GM21529 (cell line): ENCODE data around the gene DPT.

ENCODE experiments used
- ATAC-seq: cut with Tn5 transposase; IDR thresholded peaks from one replicate; pipeline ENCODE4 v1.9.1; 2021; ENCODE audit not compliant: unreplicated experiment

The DPT gene

DNA sequence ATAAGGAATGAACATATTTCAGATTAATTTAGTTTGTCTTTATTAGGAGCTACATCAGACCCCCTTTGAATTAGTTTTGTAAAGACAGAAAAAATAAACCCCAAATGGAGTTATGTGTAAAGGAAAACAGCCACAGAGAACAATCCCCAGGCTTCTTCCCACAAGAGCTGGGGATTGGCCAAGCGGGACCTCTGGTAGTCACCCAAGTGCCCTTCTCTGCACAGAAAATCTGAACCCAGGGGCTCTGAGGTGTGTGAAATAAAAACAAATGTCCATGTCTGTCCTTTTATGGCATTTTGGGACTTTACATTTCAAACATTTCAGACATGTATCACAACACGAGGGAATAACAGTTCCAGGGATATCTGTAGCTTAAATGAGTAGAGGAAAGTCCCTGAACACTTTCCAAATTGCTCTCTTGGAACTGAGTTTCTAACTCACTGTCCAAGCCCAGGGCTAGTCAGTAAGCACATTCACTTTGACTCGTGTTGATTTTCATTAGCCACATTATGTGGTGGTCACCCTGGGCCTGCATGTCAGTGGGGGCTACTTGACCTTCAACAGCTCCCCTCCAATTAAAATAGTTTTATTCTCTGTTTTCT lies 22.5 kb downstream of the DPT start:
- no peak for ATAC-seq

DNA sequence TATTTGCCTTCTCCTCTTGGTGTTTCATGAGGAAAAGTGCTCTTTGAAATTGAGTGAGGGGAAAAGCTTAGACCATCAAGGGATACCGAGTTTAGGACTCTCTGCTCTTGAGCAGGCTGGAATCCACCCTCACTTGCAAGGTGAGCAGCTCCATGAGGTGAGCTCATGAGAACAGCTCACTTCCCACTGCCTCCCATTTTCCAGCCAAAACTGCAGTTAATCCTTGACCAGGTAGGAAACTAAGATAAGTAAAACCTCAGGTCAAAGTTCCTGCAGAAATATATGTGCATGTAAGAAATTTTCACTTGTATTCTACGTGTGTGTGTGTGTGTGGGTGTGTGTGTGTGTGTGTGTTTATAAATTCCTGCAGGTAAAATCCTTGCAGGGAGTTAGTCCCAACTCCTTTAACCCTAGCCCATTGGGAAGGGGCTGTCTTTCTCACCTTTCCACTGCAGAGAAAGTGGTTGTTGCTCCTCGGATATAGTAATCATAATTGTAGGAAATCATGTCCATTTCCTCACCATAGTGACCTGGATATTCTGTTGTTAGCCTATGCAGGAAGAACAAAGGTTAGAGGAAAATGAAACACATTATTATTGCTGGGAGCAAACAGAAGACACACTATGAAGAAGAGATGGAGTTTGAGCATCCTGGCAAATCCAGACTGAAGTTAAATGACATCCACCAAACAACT lies 28.3 kb downstream of the DPT start:
- no peak for ATAC-seq

DNA sequence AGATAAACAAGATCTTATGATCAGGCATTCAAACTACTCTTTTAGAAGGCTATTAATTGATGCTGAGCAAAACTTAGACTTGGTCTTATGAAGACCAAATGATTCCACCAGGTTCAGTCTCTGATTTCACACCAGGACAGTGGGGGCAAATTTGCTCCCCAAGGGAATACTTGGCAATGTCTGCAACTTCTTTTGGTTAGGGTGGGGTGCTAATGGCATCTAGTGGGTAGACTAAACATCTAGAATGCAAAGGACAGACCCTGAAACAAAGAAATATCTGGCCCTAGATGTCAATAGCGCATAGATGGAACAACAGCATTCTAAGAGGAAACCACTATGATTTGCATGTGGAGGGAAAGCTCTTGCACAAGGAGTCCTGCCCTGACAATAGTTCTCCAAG lies 30.6 kb downstream of the DPT start:
- no peak for ATAC-seq

DNA sequence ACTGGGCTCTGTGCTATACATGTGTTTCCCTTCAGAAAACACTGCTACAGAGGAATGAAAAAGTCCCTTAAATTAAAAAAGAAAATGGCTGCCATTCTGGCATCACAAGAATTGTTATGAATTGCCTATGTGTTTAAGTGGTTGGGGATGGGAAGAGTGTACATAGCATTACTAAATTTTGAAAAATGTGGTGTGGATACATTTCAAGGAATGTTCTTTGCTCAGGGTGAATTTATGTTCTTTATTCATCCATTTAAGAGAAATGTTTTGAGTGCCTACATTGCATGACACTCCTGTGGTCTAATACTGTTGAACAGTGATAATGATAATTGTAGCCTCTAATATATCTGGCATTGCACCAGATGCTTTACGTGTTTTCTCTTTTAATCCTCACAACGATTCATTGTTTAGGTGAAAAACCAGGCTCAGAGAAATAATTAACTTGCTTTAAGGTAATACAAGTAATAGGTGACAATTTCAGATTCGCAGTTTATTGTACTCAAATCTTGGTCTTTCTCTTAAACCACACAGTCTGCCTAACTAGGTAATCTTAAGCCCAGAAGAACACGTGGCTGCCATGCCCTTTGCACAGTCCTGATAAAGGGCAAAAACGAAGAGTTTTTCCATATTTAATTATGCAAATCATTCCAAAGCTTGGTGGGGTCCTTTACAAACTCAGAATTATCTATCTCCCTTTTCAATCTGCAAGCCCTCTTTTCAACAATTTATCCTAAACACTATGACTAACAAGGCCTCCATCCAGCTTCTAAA lies 31.5 kb downstream of the DPT start:
- ATAC-seq: no peak

DNA sequence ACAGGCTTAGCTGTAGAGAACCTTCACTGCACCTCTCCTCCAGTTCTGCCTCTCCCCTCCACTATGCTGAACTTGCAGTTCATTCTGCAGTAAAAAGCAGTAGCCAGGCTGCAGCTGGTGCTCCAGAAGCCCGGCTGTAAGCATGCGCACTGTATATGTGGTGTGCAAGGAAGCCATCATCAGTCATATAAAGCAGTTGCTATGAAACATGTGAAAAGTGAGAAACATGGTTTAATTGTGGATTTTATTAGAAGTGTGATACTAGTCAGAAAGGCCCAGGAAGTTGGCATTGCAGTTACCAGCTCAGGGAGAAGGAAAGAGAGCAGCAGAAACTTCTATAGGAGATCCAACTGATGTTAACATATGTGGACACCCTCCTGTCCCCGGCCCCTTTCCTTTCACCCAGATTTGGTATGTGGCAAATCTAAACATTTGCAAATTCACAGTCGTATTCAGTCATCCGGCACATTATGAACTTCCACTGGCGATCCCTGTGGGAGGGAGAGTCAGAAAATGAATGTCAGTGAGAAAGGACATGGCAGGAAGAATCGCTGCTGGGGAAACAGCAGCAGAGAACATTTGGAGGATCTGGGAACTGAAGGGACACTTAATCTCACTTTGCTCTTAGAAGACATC lies 32.8 kb downstream of the DPT start:
- ATAC-seq: no peak

DNA sequence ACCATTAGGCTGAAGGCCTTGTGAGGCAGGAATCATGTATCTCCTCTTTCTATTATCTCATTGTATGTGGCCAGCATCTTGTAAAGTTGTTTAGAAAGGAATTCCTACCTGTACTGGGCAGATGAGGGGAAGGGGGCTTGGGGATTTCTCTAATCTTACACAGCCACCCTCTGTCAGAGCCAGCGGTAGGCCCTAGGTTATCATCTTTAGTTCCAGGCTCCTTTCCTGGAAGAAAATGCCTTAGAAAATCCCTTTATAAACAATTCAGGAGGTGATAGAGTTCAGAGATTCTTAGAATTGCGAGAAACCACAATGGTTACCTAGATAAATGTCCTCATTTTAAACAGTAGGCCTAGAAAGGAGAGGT lies 35.2 kb downstream of the DPT start:
- no peak for ATAC-seq

DNA sequence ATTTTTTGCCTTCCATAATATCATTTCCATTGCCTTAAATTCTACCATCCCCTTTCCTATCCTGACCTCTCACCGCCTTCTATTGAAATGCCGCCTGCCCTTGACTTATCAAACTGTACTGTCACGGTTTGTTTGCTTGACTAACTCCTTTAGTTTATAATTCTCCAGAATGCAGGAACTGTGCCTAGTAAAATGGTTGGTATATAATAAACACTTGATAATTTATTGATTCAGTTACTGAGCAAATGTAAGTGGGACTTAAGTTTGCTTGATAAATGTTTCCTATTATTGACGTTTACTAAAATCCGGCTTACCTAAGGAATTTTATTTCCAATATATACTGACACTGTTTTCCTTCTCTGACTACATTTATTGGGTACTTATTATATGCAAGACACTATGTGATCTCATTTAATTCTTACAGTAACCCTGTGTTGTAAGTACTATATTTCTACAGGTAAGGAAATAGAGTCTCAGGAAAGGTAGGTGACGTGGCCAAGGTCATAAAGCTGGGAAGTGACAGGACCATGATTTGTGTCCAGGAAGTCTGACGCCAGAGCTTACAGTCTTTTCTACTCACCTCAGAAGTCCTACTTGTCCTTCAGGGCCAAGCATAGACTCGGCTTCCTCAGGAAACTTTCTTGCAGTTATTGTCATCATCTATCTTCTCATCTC lies 35.7 kb downstream of the DPT start:
- no peak for ATAC-seq

DNA sequence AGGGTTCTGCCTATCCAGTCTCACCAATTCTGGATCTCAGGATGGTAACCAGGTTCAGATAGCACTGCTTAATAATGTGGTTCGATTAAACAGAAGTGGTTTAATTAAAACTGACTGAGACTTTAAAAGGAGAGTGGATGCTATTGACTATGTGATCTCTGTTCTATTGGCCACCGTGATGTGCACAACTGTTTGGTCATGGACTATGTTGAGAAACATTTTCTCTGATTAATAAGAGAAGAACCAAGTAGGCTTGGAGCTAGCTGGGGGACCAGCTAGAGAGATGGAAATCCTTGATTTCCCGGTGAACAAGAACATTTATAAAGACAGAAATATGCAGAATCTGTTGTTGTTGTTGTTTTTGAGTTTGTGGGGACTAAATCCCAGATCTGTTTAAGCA lies 36.5 kb downstream of the DPT start:
- no peak for ATAC-seq

DNA sequence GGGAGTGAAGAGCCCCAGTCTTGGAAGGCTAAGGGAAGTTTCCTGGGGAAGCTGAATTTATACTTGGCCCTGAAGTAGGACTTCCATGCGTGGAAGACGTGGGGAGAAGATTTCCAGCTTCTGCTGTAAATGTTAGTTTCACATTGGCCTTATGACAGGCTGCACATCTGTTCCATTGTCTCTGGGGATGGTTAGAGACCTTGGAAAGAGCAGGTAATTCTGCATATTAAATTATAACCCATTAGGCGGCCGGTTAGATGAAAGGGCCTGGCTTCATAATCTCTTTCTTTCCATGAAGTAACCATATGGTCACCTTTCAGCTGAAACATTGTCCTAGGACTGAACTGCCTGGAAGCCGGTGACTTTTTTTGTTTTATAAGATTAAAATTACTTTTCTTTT lies 37.5 kb downstream of the DPT start:
- no peak for ATAC-seq

DNA sequence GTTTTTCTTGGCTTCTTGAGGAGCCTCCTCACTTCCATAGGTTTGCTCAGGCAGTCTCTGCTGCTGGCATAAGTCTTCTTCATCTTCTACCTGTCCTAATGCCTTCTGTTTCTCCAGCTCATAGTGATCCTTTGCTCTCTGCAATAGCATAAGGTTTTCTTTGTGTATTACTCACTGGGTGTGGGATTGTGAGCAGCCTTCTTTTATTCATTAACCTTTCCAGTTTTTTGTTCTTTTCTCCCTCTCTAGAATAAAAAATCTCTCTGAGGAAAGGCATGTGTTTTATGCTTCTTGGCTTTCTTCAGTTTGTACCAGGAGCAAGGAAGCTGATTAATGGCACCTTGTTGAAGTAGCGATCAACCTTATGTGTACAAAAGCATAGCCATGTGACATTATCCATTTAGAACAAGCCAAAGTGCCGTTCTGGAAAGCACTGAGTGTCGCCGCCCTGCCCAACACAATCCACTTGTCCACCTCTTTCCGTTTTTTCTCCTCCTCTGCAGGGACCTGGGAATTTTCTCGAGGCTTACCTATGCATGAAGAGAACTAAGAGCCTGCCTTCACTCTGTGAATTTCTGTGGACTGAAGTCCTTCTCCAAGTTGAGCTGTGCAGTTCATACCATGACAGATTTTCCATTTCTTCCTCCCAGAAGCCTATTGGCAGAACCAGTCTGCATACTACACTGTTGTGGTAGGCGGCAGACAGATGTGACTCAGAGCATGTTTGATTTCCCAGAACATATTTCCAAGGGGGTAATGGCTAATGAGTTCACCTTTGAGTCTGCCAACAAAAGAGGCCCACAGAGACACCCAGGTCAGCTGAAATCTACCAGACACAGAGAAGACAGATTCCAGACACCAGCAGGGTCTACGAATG lies 39.0 kb downstream of the DPT start:
- ATAC-seq: no peak

DNA sequence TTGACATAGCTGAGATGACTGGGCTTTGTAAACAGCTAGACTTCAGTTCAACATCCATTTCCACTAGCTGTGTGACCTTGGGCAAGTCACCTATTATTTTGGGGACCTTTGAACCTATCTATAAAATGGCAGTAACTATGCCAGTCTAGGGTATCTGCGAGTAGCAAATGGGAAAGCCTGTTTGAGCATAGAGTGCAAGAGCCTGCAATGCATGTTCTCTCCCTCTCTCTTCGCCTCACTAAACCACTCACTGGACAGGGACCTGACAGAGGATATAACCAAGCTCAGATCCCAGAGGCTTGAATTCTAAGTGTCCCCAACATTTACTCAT lies 39.7 kb downstream of the DPT start:
- no peak for ATAC-seq

DNA sequence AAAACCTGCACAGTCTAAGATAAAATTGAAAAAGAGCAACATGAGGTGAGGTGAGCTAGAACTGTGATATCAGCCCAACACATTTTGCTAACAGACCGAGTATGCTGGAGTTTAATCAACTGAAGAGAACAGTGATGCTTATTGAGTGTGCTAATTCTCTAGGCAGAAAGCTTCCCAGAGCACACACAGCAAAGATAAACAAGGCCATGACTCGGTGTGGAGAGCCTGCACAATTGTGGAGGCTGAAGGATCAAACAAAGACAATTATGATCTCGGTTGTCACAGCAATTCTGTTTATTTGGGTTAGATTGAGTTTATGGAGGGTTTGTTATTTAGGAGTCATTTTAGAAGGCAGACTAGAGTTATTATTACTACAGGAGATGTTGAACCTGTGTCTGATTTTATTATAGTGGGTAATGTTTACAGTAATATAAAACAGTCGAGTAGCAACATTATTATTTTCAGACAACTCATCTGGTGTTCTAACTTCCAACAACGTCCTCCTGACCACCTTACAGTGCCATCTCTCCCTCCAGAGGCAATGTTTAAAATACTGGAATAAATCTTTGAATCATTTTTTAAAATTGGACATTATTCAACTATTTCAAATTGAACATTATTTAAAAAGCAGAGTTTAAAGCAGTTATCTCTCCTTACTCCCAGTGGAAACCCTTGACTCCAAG lies 40.2 kb downstream of the DPT start:
- no peak for ATAC-seq

DNA sequence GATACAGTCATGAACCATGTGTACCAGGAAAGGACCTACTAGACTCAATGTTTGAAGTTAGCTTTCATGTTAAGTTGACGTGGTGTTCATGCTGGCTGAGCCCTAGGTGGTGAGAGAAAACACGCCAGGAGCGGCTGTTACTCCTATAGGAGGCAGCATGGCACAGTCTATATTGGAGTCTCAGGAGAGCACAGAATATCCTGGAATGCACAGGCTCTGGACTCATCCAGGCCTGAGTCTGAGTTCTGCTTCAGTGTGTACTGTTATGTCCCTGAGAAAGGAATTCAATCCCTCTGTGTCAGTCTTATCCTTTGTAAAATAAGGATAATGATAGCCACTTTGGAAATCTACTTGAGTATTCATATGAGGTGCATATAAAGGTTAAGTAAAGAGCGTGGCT lies 41.2 kb downstream of the DPT start:
- ATAC-seq: no peak

DNA sequence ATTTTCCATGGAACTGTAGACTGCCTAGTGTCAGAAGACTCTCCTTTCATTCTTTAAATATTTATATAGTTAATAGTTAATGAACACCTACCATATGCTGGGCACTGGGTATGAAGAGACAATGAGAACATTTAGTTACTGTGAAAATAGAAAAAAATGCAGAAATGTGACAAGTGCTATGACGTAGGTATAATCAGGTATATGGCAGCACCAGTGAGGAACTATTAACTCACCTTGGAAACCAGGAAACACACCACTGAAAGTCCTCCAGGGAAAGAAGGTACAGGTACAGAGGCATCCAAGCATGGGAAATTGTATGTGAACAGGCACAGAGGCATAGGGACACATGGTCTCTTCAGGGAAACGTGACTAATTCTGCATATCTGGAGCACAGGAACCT lies 42.3 kb downstream of the DPT start:
- no peak for ATAC-seq

DNA sequence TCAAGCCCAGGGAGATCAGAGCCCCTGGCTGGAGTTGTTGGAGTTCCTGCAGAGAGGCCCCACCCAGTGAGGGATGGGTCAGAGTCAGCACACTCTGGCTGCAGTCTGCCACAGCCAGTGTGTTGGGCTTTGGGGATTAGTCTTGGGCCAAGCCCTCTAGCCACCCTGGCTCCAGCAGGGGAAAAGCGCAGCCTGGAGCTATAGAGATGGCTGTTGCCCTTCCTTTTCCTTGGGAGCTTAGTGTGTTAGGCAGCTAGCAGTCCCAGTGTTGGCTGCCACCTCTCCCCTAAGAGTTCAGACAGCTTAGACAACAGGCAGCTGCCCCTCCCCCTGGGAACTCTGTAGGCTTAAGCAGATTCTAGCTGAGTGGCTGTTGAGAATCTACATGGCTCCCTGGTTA lies 45.1 kb downstream of the DPT start:
- ATAC-seq: no peak

DNA sequence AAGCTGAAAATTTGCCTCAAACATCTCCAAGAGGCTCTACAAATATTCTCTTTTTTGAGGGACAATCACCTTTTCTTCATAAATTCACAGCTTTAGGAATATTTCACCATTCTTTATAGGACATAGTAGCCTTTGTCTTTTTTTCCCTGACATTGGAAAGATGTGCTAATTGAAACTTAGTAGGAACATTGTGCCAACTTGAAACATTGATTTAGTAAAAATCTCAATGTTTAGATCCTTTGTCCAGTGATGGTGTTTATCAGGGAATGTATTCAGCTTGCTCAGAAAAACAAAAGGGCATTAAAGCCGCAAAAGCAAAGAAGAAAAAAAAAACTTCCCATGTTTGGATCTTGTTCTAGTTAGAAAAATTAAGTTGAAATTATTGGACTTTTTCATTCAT lies 52.1 kb downstream of the DPT start:
- ATAC-seq: no peak

DNA sequence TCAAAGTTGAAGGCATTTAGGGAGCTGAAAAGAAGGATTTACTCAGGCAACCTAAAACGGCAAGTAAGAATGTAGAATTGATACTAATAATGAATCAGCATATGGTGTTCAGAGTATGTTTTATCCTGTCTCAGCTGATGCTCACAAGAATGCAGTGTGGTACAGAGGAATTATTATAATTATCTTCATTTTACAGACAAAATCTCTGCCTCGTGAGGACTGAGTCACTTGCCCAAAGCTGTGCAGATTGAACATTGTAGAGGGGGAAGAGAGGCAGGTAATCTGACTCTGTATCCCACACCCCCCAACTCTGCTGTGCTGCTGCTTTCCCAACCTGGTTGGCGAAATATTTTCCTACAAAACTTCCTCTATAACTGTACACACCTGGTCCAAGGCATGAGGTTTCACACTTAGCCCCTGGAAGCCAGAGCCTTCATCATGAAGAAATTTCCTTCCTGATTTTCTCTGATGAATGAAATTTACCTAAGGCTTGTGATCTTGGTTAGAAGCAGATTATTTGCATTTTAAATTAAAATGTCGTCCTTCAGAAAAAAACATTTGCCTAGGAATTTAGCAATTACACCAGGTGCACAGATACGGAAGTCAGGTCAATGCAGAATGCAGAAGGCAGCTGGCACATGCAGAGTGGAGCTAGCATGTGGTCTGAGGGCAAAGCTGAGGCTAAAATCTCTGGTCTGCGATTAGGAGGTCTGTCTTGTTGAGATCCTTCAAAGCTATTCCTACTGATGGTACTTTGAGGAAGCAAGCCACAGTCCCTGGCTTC lies 52.8 kb downstream of the DPT start:
- no peak for ATAC-seq

DNA sequence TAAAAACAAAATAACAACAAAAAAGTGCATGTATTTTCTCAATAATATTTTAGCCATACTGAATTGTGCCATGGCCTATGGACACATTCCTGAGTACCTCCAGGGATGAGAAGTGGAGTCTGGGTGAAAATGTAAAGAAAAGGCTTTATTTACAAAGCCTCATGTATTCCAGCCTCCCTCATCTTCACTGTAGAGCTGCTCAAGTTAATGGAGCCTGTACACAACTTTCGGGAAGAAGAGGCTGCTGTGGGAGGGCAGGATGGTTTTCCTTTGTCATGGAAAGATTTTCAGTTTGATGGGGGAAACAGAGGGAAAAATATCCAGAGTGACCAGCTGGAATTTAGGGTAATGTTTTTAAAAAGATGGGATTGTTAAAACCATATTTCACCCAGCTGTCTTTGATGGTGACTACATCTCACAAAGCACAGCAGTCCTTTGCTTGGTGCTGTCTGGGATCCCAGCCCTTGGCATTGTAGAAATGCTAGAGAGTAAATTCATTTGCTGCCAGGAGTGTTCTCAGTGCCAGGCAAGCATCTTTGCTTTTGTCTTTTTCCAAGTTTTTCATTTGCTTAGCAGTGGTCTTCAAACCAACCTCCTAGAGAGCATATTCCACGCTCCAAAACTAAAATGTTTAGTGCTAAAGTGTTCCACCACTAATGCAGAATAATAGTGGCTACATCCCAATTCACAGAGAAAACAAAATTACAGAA lies 54.9 kb downstream of the DPT start:
- no peak for ATAC-seq

DNA sequence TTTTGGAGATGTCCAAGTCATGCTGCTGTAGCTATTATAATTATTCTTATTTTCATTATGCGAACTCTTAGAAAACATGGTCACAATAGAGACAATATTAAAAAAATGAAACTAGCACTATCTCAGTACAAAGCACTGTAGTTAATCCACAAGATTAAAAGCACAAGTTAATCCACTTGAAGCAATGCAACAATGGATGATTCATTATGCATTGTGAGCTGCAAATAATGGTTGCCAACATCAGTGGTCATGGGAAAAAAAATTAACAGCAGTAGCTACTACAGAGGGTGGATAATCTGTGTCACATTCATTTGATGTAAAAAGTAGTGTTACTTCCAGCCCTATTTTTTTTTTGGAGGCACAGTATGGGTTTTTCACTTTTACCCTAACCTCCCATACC lies 56.7 kb downstream of the DPT start:
- ATAC-seq: no peak
